ENCODE results near the gene SRD5A1.

The SRD5A1 gene

GRCh38 chr5:6590581-6590980 is 42.7 kb upstream of the SRD5A1 start:
- no peaks in the 10 kb centered on the region for H3K27me3 ChIP-seq (ENCODE audit: insufficient read depth, insufficient read length)
- H3K9me3 ChIP-seq (ENCODE audit: insufficient read depth, low read length), result no peaks in the 10 kb centered on the region
- H3K9ac ChIP-seq (ENCODE audit: insufficient read length, low read depth), result no peak overlapping the region
- no peak overlapping the region for H3K4me3 ChIP-seq (ENCODE audit: insufficient read length, low read depth)
- TF ChIP-seq SUZ12 (IDR thresholded peaks at IDR 0.05; ENCODE audit: extremely low read depth, insufficient read depth, insufficient read length) (no peak), YY1 (IDR thresholded peaks at IDR 0.05; ENCODE audit: insufficient read depth, insufficient read length) (no peak), ZNF274 (IDR thresholded peaks at IDR 0.05; ENCODE audit: low read depth, low read length) (no peak)
- H3K4me1 ChIP-seq (ENCODE audit: insufficient read depth, insufficient read length), result peaks cover 4% of the 10 kb centered on the region
- H3K36me3 ChIP-seq (ENCODE audit: insufficient read depth, insufficient read length, low read length), result no peaks in the 10 kb centered on the region
- no peak for DNase-seq (ENCODE audit: low read depth, low spot score)

GRCh38 chr5:6591671-6592288 is 41.5 kb upstream of the SRD5A1 start:
- Histone ChIP-seq H3K9ac (ENCODE audit: insufficient read length, low read depth) (no peak overlapping the region), H3K27me3 (ENCODE audit: insufficient read depth, insufficient read length) (no peaks in the 10 kb centered on the region), H3K36me3 (ENCODE audit: insufficient read depth, insufficient read length, low read length) (peaks cover 4% of the 10 kb centered on the region)

GRCh38 chr5:6592601-6593000 is 40.6 kb upstream of the SRD5A1 start:
- H3K9me3 ChIP-seq (ENCODE audit: insufficient read depth, low read length), result no peaks in the 10 kb centered on the region
- H3K27me3 ChIP-seq (ENCODE audit: insufficient read depth, insufficient read length), result no peaks in the 10 kb centered on the region
- peaks cover 12% of the 10 kb centered on the region for H3K36me3 ChIP-seq (ENCODE audit: insufficient read depth, insufficient read length, low read length)
- H3K4me3 ChIP-seq (ENCODE audit: insufficient read length, low read depth), result no peak overlapping the region
- no peak for DNase-seq (ENCODE audit: low read depth, low spot score)
- TF ChIP-seq ZNF274 (IDR thresholded peaks at IDR 0.05; ENCODE audit: low read depth, low read length) (no peak), YY1 (IDR thresholded peaks at IDR 0.05; ENCODE audit: insufficient read depth, insufficient read length) (no peak), SUZ12 (IDR thresholded peaks at IDR 0.05; ENCODE audit: extremely low read depth, insufficient read depth, insufficient read length) (no peak)
- no peak overlapping the region for H3K9ac ChIP-seq (ENCODE audit: insufficient read length, low read depth)
- no peaks in the 10 kb centered on the region for H3K4me1 ChIP-seq (ENCODE audit: insufficient read depth, insufficient read length)

More at GRCh38 chr5:6591671-6592288, 41.5 kb upstream of the SRD5A1 start:
- TF ChIP-seq ZNF274 (IDR thresholded peaks at IDR 0.05; ENCODE audit: low read depth, low read length) (no peak), YY1 (IDR thresholded peaks at IDR 0.05; ENCODE audit: insufficient read depth, insufficient read length) (no peak), SUZ12 (IDR thresholded peaks at IDR 0.05; ENCODE audit: extremely low read depth, insufficient read depth, insufficient read length) (no peak)
- H3K4me1 ChIP-seq (ENCODE audit: insufficient read depth, insufficient read length), result no peaks in the 10 kb centered on the region
- no peak for DNase-seq (ENCODE audit: low read depth, low spot score)
- H3K4me3 ChIP-seq (ENCODE audit: insufficient read length, low read depth), result no peak overlapping the region
- H3K9me3 ChIP-seq (ENCODE audit: insufficient read depth, low read length), result no peaks in the 10 kb centered on the region

- H3K9me3 ChIP-seq (ENCODE audit: insufficient read depth, low read length), result no peaks in the 10 kb centered on the region
- TF ChIP-seq YY1 (IDR thresholded peaks at IDR 0.05; ENCODE audit: insufficient read depth, insufficient read length), result no peak
- no peak for TF ChIP-seq SUZ12 (IDR thresholded peaks at IDR 0.05; ENCODE audit: extremely low read depth, insufficient read depth, insufficient read length)
- no peak for TF ChIP-seq ZNF274 (IDR thresholded peaks at IDR 0.05; ENCODE audit: low read depth, low read length)
- no peak for DNase-seq (ENCODE audit: low read depth, low spot score)
- H3K36me3 ChIP-seq (ENCODE audit: insufficient read depth, insufficient read length, low read length), result peaks cover 16% of the 10 kb centered on the region
- no peaks in the 10 kb centered on the region for H3K4me1 ChIP-seq (ENCODE audit: insufficient read depth, insufficient read length)
- H3K4me3 ChIP-seq (ENCODE audit: insufficient read length, low read depth), result no peak overlapping the region
- H3K27me3 ChIP-seq (ENCODE audit: insufficient read depth, insufficient read length), result no peaks in the 10 kb centered on the region
- H3K9ac ChIP-seq (ENCODE audit: insufficient read length, low read depth), result no peak overlapping the region
Measured at GRCh38 chr5:6593148-6594016, 39.9 kb upstream of the SRD5A1 start.

GRCh38 chr5:6594066-6594465 is 39.2 kb upstream of the SRD5A1 start:
- H3K4me1 ChIP-seq (ENCODE audit: insufficient read depth, insufficient read length), result no peaks in the 10 kb centered on the region
- no peaks in the 10 kb centered on the region for H3K27me3 ChIP-seq (ENCODE audit: insufficient read depth, insufficient read length)
- no peak overlapping the region for H3K9ac ChIP-seq (ENCODE audit: insufficient read length, low read depth)
- H3K36me3 ChIP-seq (ENCODE audit: insufficient read depth, insufficient read length, low read length), result peaks cover 23% of the 10 kb centered on the region
- no peak for DNase-seq (ENCODE audit: low read depth, low spot score)
- H3K4me3 ChIP-seq (ENCODE audit: insufficient read length, low read depth), result no peak overlapping the region
- TF ChIP-seq SUZ12 (IDR thresholded peaks at IDR 0.05; ENCODE audit: extremely low read depth, insufficient read depth, insufficient read length) (no peak), YY1 (IDR thresholded peaks at IDR 0.05; ENCODE audit: insufficient read depth, insufficient read length) (no peak), ZNF274 (IDR thresholded peaks at IDR 0.05; ENCODE audit: low read depth, low read length) (no peak)
- no peaks in the 10 kb centered on the region for H3K9me3 ChIP-seq (ENCODE audit: insufficient read depth, low read length)

- TF ChIP-seq ZNF274 (IDR thresholded peaks at IDR 0.05; ENCODE audit: low read depth, low read length), result no peak
- TF ChIP-seq SUZ12 (IDR thresholded peaks at IDR 0.05; ENCODE audit: extremely low read depth, insufficient read depth, insufficient read length), result no peak
- no peak for TF ChIP-seq YY1 (IDR thresholded peaks at IDR 0.05; ENCODE audit: insufficient read depth, insufficient read length)
- Histone ChIP-seq H3K4me3 (ENCODE audit: insufficient read length, low read depth) (no peak overlapping the region), H3K36me3 (ENCODE audit: insufficient read depth, insufficient read length, low read length) (peaks cover 33% of the 10 kb centered on the region), H3K9me3 (ENCODE audit: insufficient read depth, low read length) (no peaks in the 10 kb centered on the region), H3K4me1 (ENCODE audit: insufficient read depth, insufficient read length) (no peaks in the 10 kb centered on the region), H3K9ac (ENCODE audit: insufficient read length, low read depth) (no peak overlapping the region), H3K27me3 (ENCODE audit: insufficient read depth, insufficient read length) (no peaks in the 10 kb centered on the region)
- no peak for DNase-seq (ENCODE audit: low read depth, low spot score)
Measured at GRCh38 chr5:6595405-6595804, 37.8 kb upstream of the SRD5A1 start.

- no peak overlapping the region for H3K4me3 ChIP-seq (ENCODE audit: insufficient read length, low read depth)
- peaks cover 43% of the 10 kb centered on the region for H3K36me3 ChIP-seq (ENCODE audit: insufficient read depth, insufficient read length, low read length)
- TF ChIP-seq SUZ12 (IDR thresholded peaks at IDR 0.05; ENCODE audit: extremely low read depth, insufficient read depth, insufficient read length), result no peak
- TF ChIP-seq ZNF274 (IDR thresholded peaks at IDR 0.05; ENCODE audit: low read depth, low read length), result no peak
- TF ChIP-seq YY1 (IDR thresholded peaks at IDR 0.05; ENCODE audit: insufficient read depth, insufficient read length), result no peak
- no peak for DNase-seq (ENCODE audit: low read depth, low spot score)
- no peak overlapping the region for H3K9ac ChIP-seq (ENCODE audit: insufficient read length, low read depth)
- H3K9me3 ChIP-seq (ENCODE audit: insufficient read depth, low read length), result no peaks in the 10 kb centered on the region
- H3K4me1 ChIP-seq (ENCODE audit: insufficient read depth, insufficient read length), result no peaks in the 10 kb centered on the region
- no peaks in the 10 kb centered on the region for H3K27me3 ChIP-seq (ENCODE audit: insufficient read depth, insufficient read length)
Measured at GRCh38 chr5:6596388-6596787, 36.9 kb upstream of the SRD5A1 start.
